K562 (cell line): ENCODE results near the gene JAM2. TPM values are rescaled to one million over a fixed set of nuclear protein-coding genes. Genes with fewer than 3 reads are reported as not detected.

Source experiments
- ATAC-seq: fragments of 200-7000 bp; cut with Tn5 transposase; 3 replicates; pipeline ENCODE4 v1.9.1; 2020; ENCODE audit warnings: moderate library complexity
- BruUV-seq: library from RNA; stranded (reverse); fragments of 400-500 nt; replicated peaks from 2 replicates; lab custom pipeline; 2021; lab: Mats Ljungman, UMichigan
- CTCF ChIA-PET: fragments of 300-600 bp; formaldehyde crosslinking; extraction: SDS; loops from one replicate; lab custom pipeline; 2021; ENCODE audit warnings: low intra/inter-chr PET ratio; lab: Yijun Ruan, JAX
- POLR2A ChIA-PET: fragments of 300-600, 350-650 bp; sonication (Branson Sonifier 250); formaldehyde crosslinking; extraction: SDS; loops from one replicate; lab custom pipeline; 2021; ENCODE audit warnings: antibody characterized with exemption, inconsistent platforms; lab: Yijun Ruan, JAX
- DNase-seq, 4 experiments: peaks; one replicate each; pipeline versions ENCODE4 v3.0.0 to v3.0.0-alpha.2; 2011 to 2018; ENCODE audit warnings: low spot score in 3 of 4, mixed read lengths in 3 of 4; ENCODE audit errors: extremely low read depth in 1 of 4
- FAIRE-seq: peaks from 2 replicates; lab custom pipeline; 2011; peaks lifted over from hg19 to GRCh38; lab: Jason Lieb, UNC
- H2AFZ ChIP-seq: 2 replicates; pipeline ENCODE4 v1.6.0; 2011; ENCODE audit warnings: low read depth, low read length, control low read depth, inconsistent platforms
- H3K27ac ChIP-seq: fragments of 200-600 bp; 3 replicates; pipeline ENCODE4 v1.8.0; 2011; ENCODE audit warnings: low read depth, mild to moderate bottlenecking, control low read depth, inconsistent platforms, low read length, moderate library complexity, mixed read lengths; ENCODE audit errors: extremely low read depth
- H3K27me3 ChIP-seq, 2 experiments: fragments of 300-600 bp in 1 of 2; 2 replicates in 1 of 2; 3 replicates in 1 of 2; pipeline versions ENCODE4 v1.6.0 to v1.8.0; 2011; ENCODE audit warnings: inconsistent platforms in 2 of 2, low read length in 2 of 2, mild to moderate bottlenecking in 1 of 2, mixed read lengths in 1 of 2, moderate library complexity in 1 of 2; ENCODE audit not compliant: control insufficient read depth in 2 of 2, insufficient read depth in 2 of 2
- H3K36me3 ChIP-seq: fragments of 300-600 bp; 3 replicates; pipeline ENCODE4 v1.8.0; 2011; ENCODE audit warnings: mild to moderate bottlenecking, low read length, inconsistent platforms; ENCODE audit not compliant: control insufficient read depth, insufficient read depth
- H3K4me1 ChIP-seq, 2 experiments: fragments of 200-600 bp in 1 of 2; replicated peaks in 1 of 2; 2 replicates in 1 of 2; 3 replicates in 1 of 2; pipeline versions ENCODE4 v1.5.1 to v1.8.0; 2011; ENCODE audit warnings: inconsistent platforms in 2 of 2, low read length in 2 of 2, mild to moderate bottlenecking in 1 of 2, mixed read lengths in 1 of 2, moderate library complexity in 1 of 2; ENCODE audit not compliant: control insufficient read depth in 2 of 2, insufficient read depth in 2 of 2
- H3K4me2 ChIP-seq: 2 replicates; pipeline ENCODE4 v1.6.1; 2011; ENCODE audit warnings: low read length, control low read depth, inconsistent platforms, mixed read lengths; ENCODE audit not compliant: insufficient read depth
- H3K4me3 ChIP-seq: fragments of 200-600 bp; sonication (generic), shearing (Covaris generic); 2 replicates; pipeline ENCODE4 v1.5.1; 2016; ENCODE audit warnings: control low read depth, inconsistent platforms
- H3K79me2 ChIP-seq: fragments of 200-600 bp; 3 replicates; pipeline ENCODE4 v1.8.0; 2011; ENCODE audit warnings: low read length, inconsistent platforms; ENCODE audit not compliant: control insufficient read depth, insufficient read depth
- H3K9ac ChIP-seq, 2 experiments: 2 replicates each; pipeline versions ENCODE4 v1.6.0 to v1.6.1; 2011; ENCODE audit warnings: low read depth in 2 of 2, low read length in 2 of 2, control low read depth in 1 of 2, inconsistent platforms in 1 of 2, mild to moderate bottlenecking in 1 of 2, mixed read lengths in 1 of 2; ENCODE audit not compliant: insufficient read depth in 1 of 2
- H3K9me1 ChIP-seq: one replicate; pipeline ENCODE4 v1.6.0; 2011; ENCODE audit warnings: inconsistent platforms, mild to moderate bottlenecking, low read length, moderate library complexity; ENCODE audit not compliant: control insufficient read depth, insufficient read depth
- H3K9me3 ChIP-seq: replicated peaks from 2 replicates; pipeline ENCODE4 v1.5.1; 2011; ENCODE audit warnings: low read depth, low read length, inconsistent platforms; ENCODE audit not compliant: control insufficient read depth, insufficient read depth
- H4K20me1 ChIP-seq: replicated peaks from 2 replicates; pipeline ENCODE4 v1.6.1; 2011; ENCODE audit warnings: low read length, inconsistent platforms, mixed read lengths; ENCODE audit not compliant: control insufficient read depth, insufficient read depth
- ARID3B ChIP-seq: fragments of 250-450 bp; sonication (Bioruptor Pico); IDR thresholded peaks from 2 replicates; pipeline ENCODE4 v1.4.0; 2020; ENCODE audit warnings: borderline replicate concordance
- CCNT2 ChIP-seq: IDR thresholded peaks from 2 replicates; pipeline ENCODE4 v1.6.1; 2011; ENCODE audit warnings: borderline replicate concordance, low read depth, mild to moderate bottlenecking, moderate library complexity, mixed read lengths, low read length; ENCODE audit not compliant: insufficient read length; ENCODE audit errors: extremely low read depth
- DPF2 ChIP-seq: fragments of 450-650 bp; IDR thresholded peaks from 2 replicates; pipeline ENCODE4 v1.6.1; 2016
- LEF1 ChIP-seq: fragments of 450-650 bp; IDR thresholded peaks from 2 replicates; pipeline ENCODE4 v1.6.1; 2016; ENCODE audit warnings: mild to moderate bottlenecking
- MEIS2 ChIP-seq: fragments of 450-650 bp; IDR thresholded peaks from 2 replicates; pipeline ENCODE4 v1.6.1; 2014; ENCODE audit warnings: mild to moderate bottlenecking; ENCODE audit not compliant: partially characterized antibody
- NCOA2 ChIP-seq, 2 experiments: fragments of 450-650 bp; IDR thresholded peaks; 2 replicates each; pipeline ENCODE4 v1.6.1; 2018; ENCODE audit warnings: mild to moderate bottlenecking in 2 of 2, moderate library complexity in 1 of 2; ENCODE audit not compliant: partially characterized antibody in 2 of 2
- TSHZ1 ChIP-seq: fragments of 250-450 bp; sonication (Bioruptor Pico); IDR thresholded peaks from 2 replicates; pipeline ENCODE4 v1.4.0; 2020; ENCODE audit warnings: mild to moderate bottlenecking, moderate library complexity
- XRCC3 ChIP-seq: fragments of 450-650 bp; IDR thresholded peaks from 2 replicates; pipeline ENCODE4 v1.6.1; 2017; ENCODE audit warnings: mild to moderate bottlenecking, moderate library complexity
- ZNF12 ChIP-seq: sonication (generic); formaldehyde crosslinking; IDR thresholded peaks from 2 replicates; pipeline ENCODE4 v1.4.0; 2020; ENCODE audit warnings: mild to moderate bottlenecking, missing genetic modification reagents
- ZNF354B ChIP-seq: fragments of 250-450 bp; sonication (Bioruptor Pico); IDR thresholded peaks from 2 replicates; pipeline ENCODE4 v1.4.0; 2020
- WGBS: fragments of 100-300 bp; shearing (Covaris generic); methylation state at CpG from one replicate; pipeline ENCODE4 v1.1.6; 2016; ENCODE audit warnings: low coverage, mixed read lengths; ENCODE audit not compliant: insufficient coverage; ENCODE audit errors: missing lambda C conversion rate; 5-methylcytosine and 5-hydroxymethylcytosine counted together
- in situ Hi-C: fragments of 300-500 bp; cut with MboI; formaldehyde crosslinking; loops from 4 replicates; pipeline ENCODE4 v1.15.0; 2018; ENCODE audit warnings: inconsistent platforms, mixed read lengths
- intact Hi-C: fragments of 100-400 bp; cut with micrococcal nuclease; formaldehyde crosslinking; loops from 2 replicates; pipeline ENCODE4 v1.14.2; 2022
- polyA plus RNA-seq, 8 experiments: library from polyadenylated mRNA; depleted of rRNA in 4 of 8; stranded (reverse) in 5 of 8; unstranded in 3 of 8; fragments of >200 nt; fragmentation: Nextera tagmentation in 2 of 8; fragmentation: Illumina TruSeq in 1 of 8; extraction: Ambion mirVana in 2 of 8; extraction: Trizol in 1 of 8; gene quantifications; 2 replicates each; pipeline versions ENCODE4 v1.2.1 to v1.2.3, GENCODE V29; 2011 to 2014; ENCODE audit warnings: inconsistent platforms in 1 of 8, missing spikeins in 1 of 8
- total RNA-seq, 7 experiments: library from RNA; depleted of rRNA in 6 of 7; stranded (reverse); fragments of >200 nt in 6 of 7; fragmentation: Illumina TruSeq in 2 of 7; extraction: Trizol in 2 of 7; gene quantifications; 2 replicates each; pipeline versions ENCODE4 v1.2.1 to v1.2.3, GENCODE V29; 2011 to 2021; ENCODE audit warnings: low replicate concordance in 1 of 7

JAM2 gene
- total and polyA plus RNA-seq, 9 of the 15 experiments (the other 6 are each of a cell fraction or from before 2014, with no cell fraction given), result 0.03 to 0.08 (median 0.07) TPM; not detected in 6

- H4K20me1 ChIP-seq, result no peaks in the 10 kb centered on the region
- no TSS peak for BruUV-seq
- H3K9me3 ChIP-seq, result no peaks in the 10 kb centered on the region
- no peaks in the 10 kb centered on the region for H3K9me1 ChIP-seq
- H3K4me2 ChIP-seq, result no peak overlapping the region
- H3K9ac ChIP-seq, result no peak overlapping the region
- in situ Hi-C loops (no loop called here), intact Hi-C loops (no loop called here)
- H3K4me1 ChIP-seq, result no peaks in the 10 kb centered on the region
- ChIA-PET CTCF (no interaction called here), POLR2A (interaction anchor here (0.6 kb wide), 1 partner anchor 24 kb away, joined by 3 read pairs; no protein-coding TSS in a partner anchor)
- WGBS, result 69% methylated on average over 6 of the region's 6 CpGs
- no peak overlapping the region for H3K4me3 ChIP-seq
- no peaks in the 10 kb centered on the region for H3K79me2 ChIP-seq
- no peak overlapping the region for H2AFZ ChIP-seq
- ATAC-seq (no peak), FAIRE-seq (no peak), DNase-seq (no peak)
- TF ChIP-seq NCOA2 (IDR thresholded peaks at IDR 0.05; ENCODE audit: partially characterized antibody in 2 of 2) (no peak), LEF1 (no peak)
- H3K27ac ChIP-seq, result no peak overlapping the region
- H3K36me3 ChIP-seq, result peaks cover 65% of the 10 kb centered on the region
- no peaks in the 10 kb centered on the region for H3K27me3 ChIP-seq
These were observed 117.3 kb downstream of the JAM2 start for GRCh38 chr21:25756190-25756932.

- DNase-seq (no peak), ATAC-seq (no peak), FAIRE-seq (no peak)
- ChIA-PET CTCF (no interaction called here), POLR2A (interaction anchor here (1.1 to 1.2 kb wide), 2 partner anchors 97 to 149 kb away, joined by 3 to 4 read pairs; no protein-coding TSS in a partner anchor)
- no peaks in the 10 kb centered on the region for H3K79me2 ChIP-seq
- H3K9me3 ChIP-seq, result no peaks in the 10 kb centered on the region
- no peak overlapping the region for H3K4me3 ChIP-seq
- no peak overlapping the region for H3K27ac ChIP-seq
- no peak overlapping the region for H3K4me2 ChIP-seq
- no peak overlapping the region for H2AFZ ChIP-seq
- intact Hi-C loops, result no loop called here
- no peaks in the 10 kb centered on the region for H4K20me1 ChIP-seq
- no peak overlapping the region for H3K9ac ChIP-seq
- BruUV-seq, result no TSS peak
- H3K36me3 ChIP-seq, result peaks cover 65% of the 10 kb centered on the region
- H3K27me3 ChIP-seq, result no peaks in the 10 kb centered on the region
- H3K4me1 ChIP-seq, result no peaks in the 10 kb centered on the region
- no peaks in the 10 kb centered on the region for H3K9me1 ChIP-seq
- in situ Hi-C loops, result no loop called here
- TF ChIP-seq TSHZ1, result no peak
- no peak for TF ChIP-seq MEIS2
- no peak for TF ChIP-seq CCNT2
- TF ChIP-seq ZNF12, result no peak
- TF ChIP-seq DPF2, result no peak
- no peak for TF ChIP-seq ZNF354B (CRISPR knock-in tag)
- TF ChIP-seq ARID3B (CRISPR knock-in tag), result no peak
- TF ChIP-seq XRCC3, result no peak
These were observed 118.5 kb downstream of the JAM2 start for GRCh38 chr21:25757531-25757930.
